Tibial nerve (tissue), 4 donors: Measurements from ENCODE around the gene ALG14. TPM values are rescaled to one million over a fixed set of nuclear protein-coding genes. Genes with fewer than 3 reads are reported as not detected.
"Not testable (repeated sequence)": the region's sequence is repeated elsewhere in the genome, so short reads cannot be mapped to it uniquely, and the experiment has no call there.

Experiments
- DNase-seq, 2 donors: peaks; one replicate each; pipeline ENCODE4 v3.0.0-alpha.2; 2019; ENCODE audit warnings: low spot score in 2 of 2
- H3K27ac ChIP-seq, 4 donors: fragments of 200-600 bp; sonication (generic) in 3 of 4; one replicate each; pipeline ENCODE4 v1.5.1; 2017 to 2019; ENCODE audit warnings: mild to moderate bottlenecking in 1 of 4
- H3K27me3 ChIP-seq, 2 donors: fragments of 200-600 bp; sonication (generic) in 1 of 2; one replicate each; pipeline versions ENCODE4 v1.5.1 to v1.6.0; 2017 to 2019
- H3K36me3 ChIP-seq, 3 donors: fragments of 200-600 bp; sonication (generic); one replicate each; pipeline ENCODE4 v1.5.1; 2018 to 2019
- H3K4me1 ChIP-seq, 4 donors: fragments of 200-600 bp; sonication (generic) in 3 of 4; one replicate each; pipeline ENCODE4 v1.5.1; 2017 to 2019
- H3K4me3 ChIP-seq, 4 donors: fragments of 200-600 bp; sonication (generic) in 3 of 4; one replicate each; pipeline ENCODE4 v1.5.1; 2017 to 2019; ENCODE audit warnings: mild to moderate bottlenecking in 1 of 4, moderate library complexity in 1 of 4
- H3K9me3 ChIP-seq, 4 donors: fragments of 200-600 bp; sonication (generic) in 3 of 4; one replicate each; pipeline ENCODE4 v1.5.1; 2017 to 2019
- CTCF ChIP-seq, 5 experiments: fragments of 200-600 bp in 3 of 5; fragments of 450-650 bp in 2 of 5; sonication (generic) in 3 of 5; IDR thresholded peaks; one replicate each; pipeline ENCODE4 v1.5.1; 2016 to 2019; ENCODE audit warnings: antibody characterized with exemption in 5 of 5, mild to moderate bottlenecking in 3 of 5, moderate library complexity in 2 of 5
- EP300 ChIP-seq, 2 donors: sonication (generic); formaldehyde crosslinking; IDR thresholded peaks; one replicate each; pipeline ENCODE4 v1.6.1; 2017; ENCODE audit warnings: antibody characterized with exemption in 2 of 2, mild to moderate bottlenecking in 1 of 2
- POLR2A ChIP-seq, 2 donors: fragments of 450-650 bp; IDR thresholded peaks; one replicate each; pipeline ENCODE4 v1.6.1; 2017; ENCODE audit warnings: antibody characterized with exemption in 2 of 2, mild to moderate bottlenecking in 2 of 2, moderate library complexity in 2 of 2
- WGBS, 2 donors: methylation state at CpG; one replicate each; pipeline ENCODE4 v1.1.5; 2018; 5-methylcytosine and 5-hydroxymethylcytosine counted together
- total RNA-seq, 4 donors: library from RNA; depleted of rRNA; stranded (reverse); fragments of >200 nt; gene quantifications; one replicate each; pipeline ENCODE4 v1.1.0, GENCODE V29; 2016

The ALG14 gene
- total RNA-seq, 4 donors from 2014 or later: 1.1 to 1.6 (median 1.5) TPM

DNA sequence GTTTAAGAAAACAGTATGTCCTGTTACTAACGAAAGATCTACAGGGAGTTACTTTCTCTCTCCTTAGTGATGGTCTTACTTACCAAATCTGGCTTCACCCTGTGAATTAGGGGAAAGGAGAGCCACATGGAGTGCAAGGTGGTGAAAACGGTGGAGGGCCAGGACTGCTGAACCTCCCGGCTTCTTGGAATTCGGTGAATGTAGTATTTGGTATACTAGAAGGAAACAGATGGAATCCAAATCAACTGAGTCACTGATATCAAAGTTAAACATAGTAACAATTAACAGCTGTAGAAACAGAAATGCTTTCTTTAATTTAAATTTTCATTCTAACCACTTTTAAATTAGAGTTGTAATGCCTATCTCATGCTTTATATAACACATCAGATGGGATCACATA is 45.7 kb downstream of the ALG14 start:
- DNase-seq: no peak
- peaks cover 0 to 23% (median 0%) of the 10 kb centered on the region in 4 donors for H3K9me3 ChIP-seq
- no peaks in the 10 kb centered on the region for H3K27me3 ChIP-seq
- no peak overlapping the region for H3K27ac ChIP-seq
- peaks cover 0 to 33% (median 8%) of the 10 kb centered on the region in 4 donors for H3K4me1 ChIP-seq
- WGBS, 2 donors: 68 to 75% methylated on average over 4 of the region's 4 CpGs
- TF ChIP-seq POLR2A (IDR thresholded peaks at IDR 0.05) (no peak), CTCF (IDR thresholded peaks at IDR 0.05) (no peak), EP300 (IDR thresholded peaks at IDR 0.05) (no peak)
- no peak overlapping the region for H3K4me3 ChIP-seq
- peaks cover 0 to 26% (median 0%) of the 10 kb centered on the region in 3 donors for H3K36me3 ChIP-seq

GRCh38 chr1:95023399-95024043 is 49.2 kb downstream of the ALG14 start:
- H3K36me3 ChIP-seq: peaks cover 0 to 26% (median 0%) of the 10 kb centered on the region in 3 donors
- H3K27ac ChIP-seq: peak overlapping the region; percentile 64 to 93 (median 82)
- TF ChIP-seq CTCF (IDR thresholded peaks at IDR 0.05): no peak
- TF ChIP-seq POLR2A (IDR thresholded peaks at IDR 0.05): no peak
- peak; percentile 40 to 42 for TF ChIP-seq EP300 (IDR thresholded peaks at IDR 0.05)
- peaks cover 0 to 16% (median 0%) of the 10 kb centered on the region in 4 donors for H3K9me3 ChIP-seq
- no peak for DNase-seq
- H3K4me1 ChIP-seq: peaks cover 0 to 52% (median 19%) of the 10 kb centered on the region in 4 donors
- WGBS, 2 donors: 27 to 30% methylated on average over 3 of the region's 3 CpGs
- H3K4me3 ChIP-seq: no peak overlapping the region
- no peaks in the 10 kb centered on the region for H3K27me3 ChIP-seq

GRCh38 chr1:95022644-95022926 is 50.2 kb downstream of the ALG14 start:
- no peak for DNase-seq
- Histone ChIP-seq H3K36me3 (peaks cover 0 to 26% (median 0%) of the 10 kb centered on the region in 3 donors), H3K27me3 (no peaks in the 10 kb centered on the region), H3K27ac (peak overlapping the region; percentile 64 to 93 (median 82)), H3K9me3 (peaks cover 0 to 16% (median 0%) of the 10 kb centered on the region in 4 donors), H3K4me1 (peaks cover 0 to 61% (median 19%) of the 10 kb centered on the region in 4 donors), H3K4me3 (no peak overlapping the region)
- no peak for TF ChIP-seq EP300 (IDR thresholded peaks at IDR 0.05)
- no peak for TF ChIP-seq POLR2A (IDR thresholded peaks at IDR 0.05)
- no peak for TF ChIP-seq CTCF (IDR thresholded peaks at IDR 0.05)

DNA sequence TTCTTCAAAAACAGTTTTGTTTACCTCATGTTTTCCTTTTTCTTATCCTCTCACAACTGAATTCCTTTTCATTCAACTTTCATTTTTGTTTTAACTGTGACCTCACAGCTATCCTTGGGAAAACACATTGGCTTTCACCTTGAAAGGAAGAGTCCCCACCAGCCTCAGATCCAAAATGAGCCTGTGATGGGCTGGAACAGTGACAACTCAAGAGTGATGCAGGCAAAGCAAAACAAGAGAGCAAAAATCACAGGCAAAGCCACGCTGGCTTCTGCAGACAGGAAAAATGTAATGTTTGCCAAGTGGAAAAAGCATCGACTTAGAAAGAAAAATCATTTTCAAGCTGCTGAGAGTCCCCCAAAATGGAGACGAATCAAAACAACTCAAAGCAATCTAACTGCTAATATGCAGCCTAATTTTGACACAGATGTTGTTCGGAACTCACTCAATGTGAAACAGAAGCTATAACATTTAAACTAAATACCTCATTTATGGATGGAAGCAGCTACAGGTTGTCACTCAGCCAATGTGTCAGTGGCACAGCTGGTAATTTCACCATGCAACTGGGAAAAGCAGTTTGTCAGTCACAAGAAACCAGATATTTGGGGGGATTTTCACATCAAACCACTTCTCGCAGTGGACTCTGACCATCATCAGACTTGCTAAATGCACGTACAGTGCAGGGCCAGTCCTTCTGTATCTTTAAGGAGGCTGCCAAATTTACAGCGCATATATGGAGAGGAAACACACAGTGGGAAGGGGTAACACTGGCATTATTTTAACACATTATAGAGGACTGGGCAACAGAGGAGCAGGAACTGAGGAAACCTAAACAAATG is 50.7 kb downstream of the ALG14 start:
- WGBS, 2 donors: 26 to 28% methylated on average over 7 of the region's 7 CpGs
- Histone ChIP-seq H3K27ac (peak overlapping the region; percentile 64 to 93 (median 82)), H3K9me3 (peaks cover 0 to 16% (median 0%) of the 10 kb centered on the region in 4 donors), H3K4me3 (peak overlapping the region in 2 of 4 donors; percentile 10 to 32), H3K36me3 (peaks cover 0 to 24% (median 0%) of the 10 kb centered on the region in 3 donors), H3K27me3 (no peaks in the 10 kb centered on the region), H3K4me1 (peaks cover 0 to 66% (median 19%) of the 10 kb centered on the region in 4 donors)
- TF ChIP-seq CTCF (IDR thresholded peaks at IDR 0.05) (no peak), EP300 (IDR thresholded peaks at IDR 0.05) (peak in 1 of 2 donors; percentile 34)
- DNase-seq: no peak

DNA sequence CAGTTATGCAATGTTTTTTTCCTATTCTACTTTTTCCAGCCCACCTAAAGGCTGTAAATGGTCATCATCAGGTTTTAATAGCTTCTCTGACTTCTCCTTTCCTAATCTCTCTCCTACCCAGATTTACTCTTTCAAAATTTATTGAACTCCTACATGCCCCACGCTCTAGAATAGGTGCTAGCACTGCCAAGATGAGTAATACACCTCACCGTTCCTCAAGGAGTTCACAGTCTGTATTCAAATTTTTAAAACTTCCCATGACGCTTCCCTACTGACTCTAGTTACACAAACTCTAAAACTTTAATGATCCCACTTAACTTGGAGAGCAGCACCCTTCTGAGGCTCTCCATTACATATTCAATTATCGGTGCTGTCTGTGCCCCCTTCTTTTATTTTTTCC is 51.6 kb downstream of the ALG14 start:
- H3K27ac ChIP-seq: peak overlapping the region; percentile 64 to 93 (median 82)
- 42 to 44% methylated on average over 4 of the region's 4 CpGs for WGBS, 2 donors
- no peak for DNase-seq
- H3K4me3 ChIP-seq: peak overlapping the region in 1 of 4 donors; percentile 32
- peaks cover 0 to 15% (median 0%) of the 10 kb centered on the region in 4 donors for H3K9me3 ChIP-seq
- TF ChIP-seq POLR2A (IDR thresholded peaks at IDR 0.05): no peak
- no peak for TF ChIP-seq EP300 (IDR thresholded peaks at IDR 0.05)
- TF ChIP-seq CTCF (IDR thresholded peaks at IDR 0.05): no peak
- no peaks in the 10 kb centered on the region for H3K27me3 ChIP-seq
- H3K36me3 ChIP-seq: peaks cover 0 to 15% (median 0%) of the 10 kb centered on the region in 3 donors
- H3K4me1 ChIP-seq: peaks cover 0 to 73% (median 19%) of the 10 kb centered on the region in 4 donors

GRCh38 chr1:95019466-95019865 is 53.3 kb downstream of the ALG14 start:
- not testable (repeated sequence) for H3K4me3 ChIP-seq, H3K27me3 ChIP-seq, H3K27ac ChIP-seq, H3K36me3 ChIP-seq, H3K9me3 ChIP-seq, DNase-seq
- peaks cover 0 to 82% (median 27%) of the 10 kb centered on the region in 4 donors for H3K4me1 ChIP-seq
- WGBS, 2 donors: 90 to 97% methylated on average over 6 of the region's 6 CpGs
